WTC11 (cell line): ENCODE data around the gene AP3D1. TPM values are rescaled to one million over a fixed set of nuclear protein-coding genes. Genes with fewer than 3 reads are reported as not detected.

Source experiments
- ATAC-seq: fragments of 200-7000 bp; cut with Tn5 transposase; 2 replicates; pipeline ENCODE4 v1.10.0; 2021; ENCODE audit warnings: mild to moderate bottlenecking, moderate library complexity
- CTCF ChIA-PET: fragments of 300-600 bp; sonication (Branson Sonifier 250); formaldehyde crosslinking; loops from one replicate; lab custom pipeline; 2021; ENCODE audit warnings: antibody characterized with exemption; lab: Charles Lee
- POLR2A ChIA-PET: fragments of 350-600 bp; sonication (Branson Sonifier 250); formaldehyde crosslinking; loops from one replicate; lab custom pipeline; 2021; ENCODE audit warnings: antibody characterized with exemption; lab: Charles Lee
- DNase-seq: peaks from one replicate; pipeline ENCODE4 v3.0.0; 2021; ENCODE audit warnings: low spot score
- H3K27ac Mint-ChIP-seq: 2 replicates; pipeline ENCODE4 v1.8.0; 2021; ENCODE audit warnings: mixed read lengths
- H3K27me3 Mint-ChIP-seq: 2 replicates; pipeline ENCODE4 v1.8.0; 2021; ENCODE audit warnings: low read depth, mild to moderate bottlenecking, moderate library complexity, mixed read lengths
- H3K36me3 Mint-ChIP-seq: 2 replicates; pipeline ENCODE4 v1.8.0; 2021; ENCODE audit warnings: mixed read lengths
- H3K4me1 Mint-ChIP-seq: 2 replicates; pipeline ENCODE4 v1.8.0; 2022; ENCODE audit warnings: mixed read lengths
- H3K4me3 Mint-ChIP-seq: 2 replicates; pipeline ENCODE4 v1.8.0; 2021; ENCODE audit warnings: mild to moderate bottlenecking, moderate library complexity, mixed read lengths
- H3K9me3 Mint-ChIP-seq: 2 replicates; pipeline ENCODE4 v1.8.0; 2021; ENCODE audit warnings: mixed read lengths
- CBFB ChIP-seq: sonication (generic); formaldehyde crosslinking; IDR thresholded peaks from 2 replicates; pipeline ENCODE4 v1.8.1; 2022; ENCODE audit warnings: mild to moderate bottlenecking, low read depth, missing genetic modification reagents
- CREB1 ChIP-seq: sonication (generic); formaldehyde crosslinking; IDR thresholded peaks from 2 replicates; pipeline ENCODE4 v1.8.0; 2023; ENCODE audit warnings: mild to moderate bottlenecking, missing genetic modification reagents
- ESRRA ChIP-seq: sonication (generic); formaldehyde crosslinking; IDR thresholded peaks from 2 replicates; pipeline ENCODE4 v1.8.1; 2022; ENCODE audit warnings: mild to moderate bottlenecking, missing genetic modification reagents, borderline replicate concordance
- FOXP1 ChIP-seq: sonication (generic); formaldehyde crosslinking; IDR thresholded peaks from 2 replicates; pipeline ENCODE4 v1.8.0; 2022; ENCODE audit warnings: missing genetic modification reagents, mild to moderate bottlenecking, moderate library complexity, borderline replicate concordance
- GRHL2 ChIP-seq: fragments of 250-450 bp; sonication (Bioruptor Pico); IDR thresholded peaks from 2 replicates; pipeline ENCODE4 v1.8.0; 2022; ENCODE audit warnings: mild to moderate bottlenecking, moderate library complexity; ENCODE audit not compliant: insufficient replicate concordance, severe bottlenecking
- RELA ChIP-seq: sonication (generic); formaldehyde crosslinking; IDR thresholded peaks from 2 replicates; pipeline ENCODE4 v1.8.1; 2022; ENCODE audit warnings: missing genetic modification reagents, mild to moderate bottlenecking, borderline replicate concordance
- ZBTB21 ChIP-seq: sonication (generic); formaldehyde crosslinking; IDR thresholded peaks from 2 replicates; pipeline ENCODE4 v1.8.1; 2023; ENCODE audit warnings: mild to moderate bottlenecking, missing genetic modification reagents, borderline replicate concordance
- ZNF219 ChIP-seq: sonication (generic); formaldehyde crosslinking; IDR thresholded peaks from 2 replicates; pipeline ENCODE4 v1.8.0; 2023; ENCODE audit warnings: missing genetic modification reagents, mild to moderate bottlenecking, borderline replicate concordance
- ZNF317 ChIP-seq: sonication (generic); formaldehyde crosslinking; IDR thresholded peaks from 2 replicates; pipeline ENCODE4 v1.8.1; 2023; ENCODE audit warnings: low read depth, mild to moderate bottlenecking, moderate library complexity, missing genetic modification reagents, borderline replicate concordance
- total RNA-seq: library from RNA; stranded (reverse); gene quantifications from 3 replicates; pipeline ENCODE4 v1.2.3, GENCODE V29; 2021
- TF ChIP-seq, protein P1 (sequence below): sonication (generic); formaldehyde crosslinking; IDR thresholded peaks from 2 replicates; pipeline ENCODE4 v1.8.1; 2023; ENCODE audit warnings: mild to moderate bottlenecking, missing genetic modification reagents, moderate library complexity
- TF ChIP-seq, protein P2 (sequence below): sonication (generic); formaldehyde crosslinking; conservative IDR thresholded peaks from 2 replicates; pipeline ENCODE4 v1.8.1; 2022; ENCODE audit warnings: mild to moderate bottlenecking, missing genetic modification reagents
- TF ChIP-seq, protein P3 (sequence below): fragments of 250-450 bp; sonication (Bioruptor Pico); IDR thresholded peaks from 2 replicates; pipeline ENCODE4 v2.1.2; 2022; ENCODE audit warnings: mild to moderate bottlenecking, moderate library complexity
- TF ChIP-seq, protein P4 (sequence below): fragments of 250-450 bp; sonication (Bioruptor Pico); conservative IDR thresholded peaks from 2 replicates; pipeline ENCODE4 v1.9.0; 2021; ENCODE audit warnings: mild to moderate bottlenecking
- TF ChIP-seq, protein P5 (sequence below): sonication (generic); formaldehyde crosslinking; IDR thresholded peaks from 2 replicates; pipeline ENCODE4 v1.8.1; 2022; ENCODE audit warnings: mild to moderate bottlenecking, missing genetic modification reagents, moderate library complexity, borderline replicate concordance
- TF ChIP-seq, protein P6 (sequence below): sonication (generic); formaldehyde crosslinking; IDR thresholded peaks from 2 replicates; pipeline ENCODE4 v1.8.1; 2022; ENCODE audit warnings: low read depth, missing genetic modification reagents, borderline replicate concordance
- TF ChIP-seq, protein P7 (sequence below): sonication (generic); formaldehyde crosslinking; conservative IDR thresholded peaks from 2 replicates; pipeline ENCODE4 v1.8.1; 2023; ENCODE audit warnings: mild to moderate bottlenecking, low read depth, missing genetic modification reagents, moderate library complexity

Gene AP3D1
- total RNA-seq, 1 experiment from 2014 or later = 190 TPM

DNA sequence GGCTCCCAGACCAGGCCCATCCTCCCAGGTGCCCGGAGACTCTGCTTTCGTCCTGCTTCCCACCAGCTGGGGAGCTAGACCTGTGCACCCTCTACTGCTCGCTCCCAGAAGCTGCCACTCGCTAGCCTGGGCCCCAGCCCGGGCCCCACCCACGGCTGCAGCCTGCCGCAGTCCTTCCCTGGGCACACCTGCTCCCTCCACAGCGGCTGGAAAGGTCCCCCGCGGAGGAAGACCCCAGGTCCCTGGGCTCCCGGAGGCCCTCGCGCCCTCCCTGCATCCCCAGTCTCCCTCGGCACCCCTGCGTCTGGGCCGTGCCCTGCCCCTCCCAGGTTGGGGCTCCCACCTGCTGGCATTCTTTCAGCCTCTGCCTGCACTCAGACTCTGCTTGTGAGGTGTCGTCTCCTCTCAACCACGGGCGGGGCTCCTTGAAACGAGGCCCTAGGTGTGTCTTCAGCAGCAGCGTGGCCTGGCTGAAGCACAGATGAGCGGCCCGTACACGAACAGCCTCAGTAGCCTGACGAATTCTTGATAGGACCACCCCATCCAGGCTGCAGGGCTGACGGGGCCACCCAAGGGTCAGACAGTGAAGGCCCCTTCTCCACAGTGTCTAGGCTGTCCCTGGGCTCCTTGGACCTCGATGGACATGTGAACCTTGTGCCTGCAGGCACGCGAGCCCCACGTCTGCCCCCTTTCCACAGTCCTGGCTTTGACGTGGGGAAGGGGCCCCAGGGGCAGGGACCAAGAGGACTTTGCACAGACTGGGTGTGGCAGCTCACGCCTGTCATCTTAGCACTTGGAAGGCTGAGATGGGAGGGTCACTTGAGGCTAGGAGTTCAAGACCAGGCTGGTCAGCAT lies 40.3 kb upstream of the AP3D1 start:
- Mint-ChIP-seq H3K4me3 (no peak overlapping the region), H3K27me3 (no peaks in the 10 kb centered on the region), H3K4me1 (no peaks in the 10 kb centered on the region), H3K27ac (no peak overlapping the region), H3K36me3 (peaks cover 30% of the 10 kb centered on the region), H3K9me3 (no peaks in the 10 kb centered on the region)
- CTCF ChIA-PET = interaction anchor here (2.7 to 2.9 kb wide), 2 partner anchors 7 to 36 kb away, joined by 7 to 13 read pairs; no protein-coding TSS in a partner anchor
- TF ChIP-seq FOXP1 (CRISPR knock-in tag) = no peak
- TF ChIP-seq, protein P1, sequence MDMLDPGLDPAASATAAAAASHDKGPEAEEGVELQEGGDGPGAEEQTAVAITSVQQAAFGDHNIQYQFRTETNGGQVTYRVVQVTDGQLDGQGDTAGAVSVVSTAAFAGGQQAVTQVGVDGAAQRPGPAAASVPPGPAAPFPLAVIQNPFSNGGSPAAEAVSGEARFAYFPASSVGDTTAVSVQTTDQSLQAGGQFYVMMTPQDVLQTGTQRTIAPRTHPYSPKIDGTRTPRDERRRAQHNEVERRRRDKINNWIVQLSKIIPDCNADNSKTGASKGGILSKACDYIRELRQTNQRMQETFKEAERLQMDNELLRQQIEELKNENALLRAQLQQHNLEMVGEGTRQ (CRISPR knock-in tag) = no peak
- TF ChIP-seq, protein P2, sequence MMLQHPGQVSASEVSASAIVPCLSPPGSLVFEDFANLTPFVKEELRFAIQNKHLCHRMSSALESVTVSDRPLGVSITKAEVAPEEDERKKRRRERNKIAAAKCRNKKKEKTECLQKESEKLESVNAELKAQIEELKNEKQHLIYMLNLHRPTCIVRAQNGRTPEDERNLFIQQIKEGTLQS (CRISPR knock-in tag) = no peak
- TF ChIP-seq, protein P3, sequence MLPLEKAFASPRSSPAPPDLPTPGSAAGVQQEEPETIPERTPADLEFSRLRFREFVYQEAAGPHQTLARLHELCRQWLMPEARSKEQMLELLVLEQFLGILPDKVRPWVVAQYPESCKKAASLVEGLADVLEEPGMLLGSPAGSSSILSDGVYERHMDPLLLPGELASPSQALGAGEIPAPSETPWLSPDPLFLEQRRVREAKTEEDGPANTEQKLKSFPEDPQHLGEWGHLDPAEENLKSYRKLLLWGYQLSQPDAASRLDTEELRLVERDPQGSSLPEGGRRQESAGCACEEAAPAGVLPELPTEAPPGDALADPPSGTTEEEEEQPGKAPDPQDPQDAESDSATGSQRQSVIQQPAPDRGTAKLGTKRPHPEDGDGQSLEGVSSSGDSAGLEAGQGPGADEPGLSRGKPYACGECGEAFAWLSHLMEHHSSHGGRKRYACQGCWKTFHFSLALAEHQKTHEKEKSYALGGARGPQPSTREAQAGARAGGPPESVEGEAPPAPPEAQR (CRISPR knock-in tag) = no peak
- TF ChIP-seq ZNF317 = no peak
- TF ChIP-seq, protein P4, sequence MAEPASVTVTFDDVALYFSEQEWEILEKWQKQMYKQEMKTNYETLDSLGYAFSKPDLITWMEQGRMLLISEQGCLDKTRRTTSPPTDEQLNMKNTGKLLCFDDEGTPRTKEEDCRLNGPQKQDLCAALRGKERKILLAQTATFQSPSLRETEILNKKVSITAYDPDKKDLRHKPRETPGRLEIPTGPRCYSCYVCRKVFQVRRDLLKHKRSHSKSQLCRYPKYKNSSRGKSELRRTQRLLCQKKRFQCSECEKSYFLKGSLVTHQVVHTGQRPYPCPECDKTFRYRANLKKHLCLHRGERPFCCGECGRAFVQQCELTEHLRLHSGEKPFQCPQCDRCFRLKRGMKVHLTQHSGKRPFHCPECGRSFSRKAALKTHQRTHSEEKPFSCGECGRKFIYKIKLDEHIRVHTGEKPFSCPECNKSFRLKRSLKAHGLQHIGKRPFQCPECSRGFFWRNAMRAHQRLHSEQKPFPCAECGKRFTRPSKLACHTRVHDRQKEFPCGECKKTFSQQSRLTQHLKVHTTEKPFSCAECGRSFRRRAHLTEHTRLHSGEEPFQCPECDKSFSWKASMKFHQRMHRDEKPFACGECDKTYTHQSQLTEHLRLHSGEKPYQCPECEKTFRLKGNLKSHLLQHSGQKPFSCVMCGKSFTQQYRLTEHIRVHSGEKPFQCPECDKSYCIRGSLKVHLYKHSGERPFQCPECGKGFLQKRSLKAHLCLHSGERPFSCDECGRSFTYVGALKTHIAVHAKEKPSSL = no peak
- TF ChIP-seq ZNF219 (CRISPR knock-in tag) = no peak
- no peak for TF ChIP-seq CREB1 (CRISPR knock-in tag)
- no peak for TF ChIP-seq GRHL2 (CRISPR knock-in tag)
- TF ChIP-seq CBFB = no peak
- TF ChIP-seq, protein P5, sequence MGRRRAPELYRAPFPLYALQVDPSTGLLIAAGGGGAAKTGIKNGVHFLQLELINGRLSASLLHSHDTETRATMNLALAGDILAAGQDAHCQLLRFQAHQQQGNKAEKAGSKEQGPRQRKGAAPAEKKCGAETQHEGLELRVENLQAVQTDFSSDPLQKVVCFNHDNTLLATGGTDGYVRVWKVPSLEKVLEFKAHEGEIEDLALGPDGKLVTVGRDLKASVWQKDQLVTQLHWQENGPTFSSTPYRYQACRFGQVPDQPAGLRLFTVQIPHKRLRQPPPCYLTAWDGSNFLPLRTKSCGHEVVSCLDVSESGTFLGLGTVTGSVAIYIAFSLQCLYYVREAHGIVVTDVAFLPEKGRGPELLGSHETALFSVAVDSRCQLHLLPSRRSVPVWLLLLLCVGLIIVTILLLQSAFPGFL (CRISPR knock-in tag) = no peak
- TF ChIP-seq RELA (CRISPR knock-in tag) = no peak
- TF ChIP-seq, protein P6, sequence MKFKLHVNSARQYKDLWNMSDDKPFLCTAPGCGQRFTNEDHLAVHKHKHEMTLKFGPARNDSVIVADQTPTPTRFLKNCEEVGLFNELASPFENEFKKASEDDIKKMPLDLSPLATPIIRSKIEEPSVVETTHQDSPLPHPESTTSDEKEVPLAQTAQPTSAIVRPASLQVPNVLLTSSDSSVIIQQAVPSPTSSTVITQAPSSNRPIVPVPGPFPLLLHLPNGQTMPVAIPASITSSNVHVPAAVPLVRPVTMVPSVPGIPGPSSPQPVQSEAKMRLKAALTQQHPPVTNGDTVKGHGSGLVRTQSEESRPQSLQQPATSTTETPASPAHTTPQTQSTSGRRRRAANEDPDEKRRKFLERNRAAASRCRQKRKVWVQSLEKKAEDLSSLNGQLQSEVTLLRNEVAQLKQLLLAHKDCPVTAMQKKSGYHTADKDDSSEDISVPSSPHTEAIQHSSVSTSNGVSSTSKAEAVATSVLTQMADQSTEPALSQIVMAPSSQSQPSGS (CRISPR knock-in tag) = no peak
- TF ChIP-seq, protein P7, sequence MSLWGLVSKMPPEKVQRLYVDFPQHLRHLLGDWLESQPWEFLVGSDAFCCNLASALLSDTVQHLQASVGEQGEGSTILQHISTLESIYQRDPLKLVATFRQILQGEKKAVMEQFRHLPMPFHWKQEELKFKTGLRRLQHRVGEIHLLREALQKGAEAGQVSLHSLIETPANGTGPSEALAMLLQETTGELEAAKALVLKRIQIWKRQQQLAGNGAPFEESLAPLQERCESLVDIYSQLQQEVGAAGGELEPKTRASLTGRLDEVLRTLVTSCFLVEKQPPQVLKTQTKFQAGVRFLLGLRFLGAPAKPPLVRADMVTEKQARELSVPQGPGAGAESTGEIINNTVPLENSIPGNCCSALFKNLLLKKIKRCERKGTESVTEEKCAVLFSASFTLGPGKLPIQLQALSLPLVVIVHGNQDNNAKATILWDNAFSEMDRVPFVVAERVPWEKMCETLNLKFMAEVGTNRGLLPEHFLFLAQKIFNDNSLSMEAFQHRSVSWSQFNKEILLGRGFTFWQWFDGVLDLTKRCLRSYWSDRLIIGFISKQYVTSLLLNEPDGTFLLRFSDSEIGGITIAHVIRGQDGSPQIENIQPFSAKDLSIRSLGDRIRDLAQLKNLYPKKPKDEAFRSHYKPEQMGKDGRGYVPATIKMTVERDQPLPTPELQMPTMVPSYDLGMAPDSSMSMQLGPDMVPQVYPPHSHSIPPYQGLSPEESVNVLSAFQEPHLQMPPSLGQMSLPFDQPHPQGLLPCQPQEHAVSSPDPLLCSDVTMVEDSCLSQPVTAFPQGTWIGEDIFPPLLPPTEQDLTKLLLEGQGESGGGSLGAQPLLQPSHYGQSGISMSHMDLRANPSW (CRISPR knock-in tag) = no peak
- TF ChIP-seq ESRRA (CRISPR knock-in tag) = no peak
- no peak for TF ChIP-seq ZBTB21 (CRISPR knock-in tag)
- ATAC-seq = no peak
- DNase-seq = no peak
- POLR2A ChIA-PET = no interaction called here
